ENCODE measurements around the gene AP3B1. TPM values are rescaled to one million over a fixed set of nuclear protein-coding genes. Genes with fewer than 3 reads are reported as not detected.

Gene AP3B1
- total RNA-seq, 1 experiment from 2014 or later, result 41.8 TPM

- no peak overlapping the region for H3K27ac Mint-ChIP-seq
- Histone ChIP-seq H3K4me2 (ENCODE audit: insufficient read depth, insufficient read length, low read length) (no peak overlapping the region), H2BK20ac (ENCODE audit: low read depth, low read length, poor library complexity, severe bottlenecking) (no peak overlapping the region), H4K91ac (ENCODE audit: insufficient read length, low read depth, low read length) (no peak overlapping the region), H3K23ac (ENCODE audit: insufficient read length, low read depth, low read length) (no peak overlapping the region), H2BK15ac (ENCODE audit: low read depth, low read length) (no peak overlapping the region), H3K79me2 (ENCODE audit: insufficient read depth, low read length) (no peaks in the 10 kb centered on the region), H3K79me1 (ENCODE audit: insufficient read depth, low read depth, low read length, poor library complexity, severe bottlenecking) (no peaks in the 10 kb centered on the region), H3K9ac (ENCODE audit: extremely low read depth, insufficient read length, low read length) (no peak overlapping the region), H2BK120ac (ENCODE audit: low read depth, low read length, poor library complexity, severe bottlenecking) (no peak overlapping the region), H2BK12ac (ENCODE audit: insufficient read length, low read depth, low read length) (no peak overlapping the region), H3K18ac (ENCODE audit: insufficient read length, low read depth, low read length) (no peak overlapping the region), H2BK5ac (ENCODE audit: insufficient read length, low read length) (no peak overlapping the region), H3K56ac (ENCODE audit: insufficient read length, low read depth, low read length) (no peak overlapping the region), H2AFZ (ENCODE audit: low read length) (no peak overlapping the region), H3K23me2 (ENCODE audit: insufficient read length, low read depth, low read length, poor library complexity, severe bottlenecking) (no peaks in the 10 kb centered on the region), H3K9me3 (ENCODE audit: control insufficient read depth, low read depth, low read length) (no peaks in the 10 kb centered on the region), H4K20me1 (ENCODE audit: control insufficient read depth, insufficient read depth, insufficient read length) (no peaks in the 10 kb centered on the region), H3K27ac (ENCODE audit: insufficient read length, low read depth, low read length) (no peak overlapping the region), H4K8ac (replicated peaks; ENCODE audit: insufficient read length, low read depth, low read length) (no peak overlapping the region), H3K27me3 (ENCODE audit: insufficient read depth, low read length) (no peaks in the 10 kb centered on the region; the same call in 1 of the 2 replicates), H3T11ph (ENCODE audit: low read length) (no peak overlapping the region), H4K5ac (ENCODE audit: insufficient read length, low read depth, low read length) (no peak overlapping the region), H3K4ac (ENCODE audit: low read depth, low read length) (no peak overlapping the region), H3K4me1 (ENCODE audit: insufficient read depth, low read length) (no peaks in the 10 kb centered on the region), H3K14ac (ENCODE audit: insufficient read depth, low read length) (no peak overlapping the region), H2AK5ac (ENCODE audit: insufficient read length, low read length) (no peak overlapping the region)
- peaks cover 2 to 19% of the 10 kb centered on the region in 2 experiments for H3K4me1 Mint-ChIP-seq
- peaks cover 10% of the 10 kb centered on the region for H3K27me3 Mint-ChIP-seq (ENCODE audit: low read depth)
- peaks cover 0 to 3% (median 2%) of the 10 kb centered on the region in 3 experiments; a peak in 3 of 7 replicates for H3K36me3 Mint-ChIP-seq (ENCODE audit: insufficient read depth in 1 of 3, low read depth in 3 of 3)
- no CpG with 5 or more reads among the region's 7 CpGs for WGBS (ENCODE audit: extremely low coverage, insufficient read length, low lambda C conversion rate)
- no peak overlapping the region for H3K4me3 Mint-ChIP-seq
- no peak for TF ChIP-seq CTCF (conservative IDR thresholded peaks at IDR 0.05)
- no peaks in the 10 kb centered on the region for H3K9me3 Mint-ChIP-seq
- no peak for DNase-seq
Observed at GRCh38 chr5:78003919-78004318, 290.6 kb downstream of the AP3B1 start.

All from H9 (cell line).